ENCODE measurements around the gene PIAS2.
"Not testable (repeated sequence)": the region's sequence is repeated elsewhere in the genome, so short reads cannot be mapped to it uniquely, and the experiment has no call there.

GRCh38 chr18:46832422-46832821 is 84.9 kb downstream of the PIAS2 start:
- not testable (repeated sequence) for TF ChIP-seq CTCF (IDR thresholded peaks at IDR 0.05); REST (IDR thresholded peaks at IDR 0.05; ENCODE audit: insufficient read depth in 1 of 2, low read depth in 2 of 2, low read length in 1 of 2); POLR2AphosphoS5 (IDR thresholded peaks at IDR 0.05; ENCODE audit: low read depth, low read length); SIN3A (IDR thresholded peaks at IDR 0.05; ENCODE audit: borderline replicate concordance, insufficient read depth, low read depth, low read length); TCF7L2 (IDR thresholded peaks at IDR 0.05; ENCODE audit: low read depth, low read length)
